Glomerular endothelial cell (primary cell): ENCODE measurements around the gene CDK5RAP1. TPM values are rescaled to one million over a fixed set of nuclear protein-coding genes. Genes with fewer than 3 reads are reported as not detected.

ENCODE experiments used
- DNase-seq: peaks from one replicate; pipeline ENCODE4 v3.0.0-alpha.2; 2011; ENCODE audit warnings: low read depth, low spot score; ENCODE audit errors: extremely low read depth
- total RNA-seq: library from RNA; depleted of rRNA; stranded (reverse); fragments of >200 nt; gene quantifications from 2 replicates; pipeline ENCODE4 v1.2.3, GENCODE V29; 2015

Gene CDK5RAP1
- total RNA-seq, 1 donor from 2014 or later: 28.8 TPM

GRCh38 chr20:33387177-33387576 lies 14.1 kb downstream of the CDK5RAP1 start:
- DNase-seq: no peak

- DNase-seq: no peak
These were observed 14.6 kb downstream of the CDK5RAP1 start for GRCh38 chr20:33386673-33387072.

GRCh38 chr20:33377366-33377765 lies 24.0 kb downstream of the CDK5RAP1 start:
- DNase-seq: no peak

- DNase-seq: peak; percentile 14
These were observed 27.3 kb downstream of the CDK5RAP1 start for GRCh38 chr20:33373735-33374605.

GRCh38 chr20:33372993-33373441 lies 28.3 kb downstream of the CDK5RAP1 start:
- no peak for DNase-seq

GRCh38 chr20:33370291-33370690 lies 31.0 kb downstream of the CDK5RAP1 start:
- no peak for DNase-seq

GRCh38 chr20:33362898-33363297 lies 38.4 kb downstream of the CDK5RAP1 start:
- DNase-seq: no peak

GRCh38 chr20:33359399-33360261 lies 41.7 kb downstream of the CDK5RAP1 start:
- no peak for DNase-seq

GRCh38 chr20:33353013-33353402 lies 48.3 kb downstream of the CDK5RAP1 start:
- no peak for DNase-seq

- no peak for DNase-seq
These were observed 48.9 kb downstream of the CDK5RAP1 start for GRCh38 chr20:33352258-33353012.

- no peak for DNase-seq
These were observed 49.6 kb downstream of the CDK5RAP1 start for GRCh38 chr20:33351696-33352095.

GRCh38 chr20:33349493-33349892 lies 51.8 kb downstream of the CDK5RAP1 start:
- no peak for DNase-seq

GRCh38 chr20:33348136-33348937 lies 53.0 kb downstream of the CDK5RAP1 start:
- DNase-seq: no peak

GRCh38 chr20:33345342-33345741 lies 56.0 kb downstream of the CDK5RAP1 start:
- no peak for DNase-seq

GRCh38 chr20:33343521-33343920 lies 57.8 kb downstream of the CDK5RAP1 start:
- DNase-seq: no peak

- no peak for DNase-seq
These were observed 61.7 kb downstream of the CDK5RAP1 start for GRCh38 chr20:33339515-33340058.

GRCh38 chr20:33338467-33339258 lies 62.7 kb downstream of the CDK5RAP1 start:
- no peak for DNase-seq

GRCh38 chr20:33337531-33338165 lies 63.7 kb downstream of the CDK5RAP1 start:
- no peak for DNase-seq
